GM21619 (cell line): ENCODE measurements around the gene CAPSL.
"Not testable (repeated sequence)": the region's sequence is repeated elsewhere in the genome, so short reads cannot be mapped to it uniquely, and the experiment has no call there.

Experiments used
- ATAC-seq: cut with Tn5 transposase; IDR thresholded peaks from one replicate; pipeline ENCODE4 v1.9.1; 2021; ENCODE audit not compliant: unreplicated experiment

CAPSL gene

DNA sequence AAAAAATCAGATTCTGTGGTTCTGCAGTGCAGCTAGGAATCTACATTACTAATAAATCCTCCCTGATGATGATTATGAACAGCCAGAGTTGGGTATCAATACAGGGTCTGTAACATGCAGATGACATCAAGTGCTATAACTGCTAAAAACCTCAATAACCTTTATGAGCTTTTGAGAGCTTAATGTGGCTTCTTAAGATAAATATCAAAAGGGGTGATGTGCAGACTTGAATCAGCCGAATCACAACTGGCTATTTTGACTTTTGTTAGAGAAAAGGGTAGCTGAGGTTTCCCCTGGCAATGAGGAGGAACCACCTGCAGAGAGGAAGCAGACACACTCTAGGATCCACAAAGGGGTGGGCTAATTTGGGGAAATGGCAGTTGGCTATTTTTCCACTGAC is 30.2 kb downstream of the CAPSL start:
- no peak for ATAC-seq

DNA sequence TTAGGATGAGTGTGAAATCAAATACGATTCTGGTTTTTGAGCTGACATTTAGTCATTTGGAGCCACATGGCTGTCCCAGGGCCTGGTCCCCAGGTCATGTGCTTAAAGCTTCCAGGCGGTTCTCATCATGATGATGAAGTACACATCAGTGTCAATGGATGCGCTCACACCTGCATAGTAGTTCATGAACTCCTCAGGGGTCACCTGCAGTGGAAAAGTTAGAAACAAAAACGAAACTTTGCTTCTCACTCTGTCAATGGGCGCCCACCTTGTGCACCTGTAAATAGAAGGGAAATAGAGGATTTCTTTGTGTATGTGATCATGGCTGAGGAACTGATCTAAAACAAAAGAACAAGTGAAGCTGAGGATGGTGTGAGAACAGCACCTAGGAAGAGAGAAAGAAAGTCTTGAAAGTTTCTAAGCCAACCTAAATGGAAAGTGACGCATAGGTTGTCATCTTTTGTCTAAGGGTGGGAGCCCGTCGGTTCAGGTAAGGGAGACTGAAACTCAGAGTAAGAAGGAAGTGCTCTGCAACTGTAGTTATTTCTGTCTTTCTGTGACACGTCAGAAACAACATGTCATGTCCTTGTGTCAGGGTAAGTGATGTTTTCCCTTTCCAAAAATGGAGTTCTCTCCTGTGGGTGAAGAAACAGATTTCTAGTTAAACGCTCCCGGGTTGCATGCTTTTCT is 33.8 kb downstream of the CAPSL start:
- peak; percentile 51 for ATAC-seq

DNA sequence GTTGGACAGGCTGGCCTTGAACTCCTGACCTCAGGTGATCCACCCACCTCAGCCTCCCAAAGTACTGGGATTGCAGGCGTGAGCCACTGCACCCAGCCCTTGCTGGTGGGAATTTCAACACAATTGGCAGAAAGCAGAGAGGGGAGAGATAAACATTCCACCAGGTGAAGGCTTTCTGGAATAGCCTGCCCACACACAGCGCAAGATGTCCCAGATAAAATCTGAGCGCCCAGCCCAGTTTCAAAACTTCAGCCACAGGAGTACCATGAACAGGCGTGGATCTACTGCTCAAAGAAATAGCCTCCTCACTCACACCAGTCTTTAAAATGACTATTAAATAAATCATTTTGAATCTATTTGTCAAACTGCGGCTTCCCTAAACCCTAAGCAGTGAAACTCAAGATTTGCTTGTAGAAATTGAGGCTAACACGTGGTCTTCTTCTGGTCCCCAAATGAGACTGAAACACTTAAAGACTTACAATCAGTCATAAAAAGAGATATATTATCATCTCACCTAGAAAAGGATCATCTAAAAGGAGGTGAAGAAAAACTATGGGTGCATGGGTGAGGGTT is 34.7 kb downstream of the CAPSL start:
- no peak for ATAC-seq

DNA sequence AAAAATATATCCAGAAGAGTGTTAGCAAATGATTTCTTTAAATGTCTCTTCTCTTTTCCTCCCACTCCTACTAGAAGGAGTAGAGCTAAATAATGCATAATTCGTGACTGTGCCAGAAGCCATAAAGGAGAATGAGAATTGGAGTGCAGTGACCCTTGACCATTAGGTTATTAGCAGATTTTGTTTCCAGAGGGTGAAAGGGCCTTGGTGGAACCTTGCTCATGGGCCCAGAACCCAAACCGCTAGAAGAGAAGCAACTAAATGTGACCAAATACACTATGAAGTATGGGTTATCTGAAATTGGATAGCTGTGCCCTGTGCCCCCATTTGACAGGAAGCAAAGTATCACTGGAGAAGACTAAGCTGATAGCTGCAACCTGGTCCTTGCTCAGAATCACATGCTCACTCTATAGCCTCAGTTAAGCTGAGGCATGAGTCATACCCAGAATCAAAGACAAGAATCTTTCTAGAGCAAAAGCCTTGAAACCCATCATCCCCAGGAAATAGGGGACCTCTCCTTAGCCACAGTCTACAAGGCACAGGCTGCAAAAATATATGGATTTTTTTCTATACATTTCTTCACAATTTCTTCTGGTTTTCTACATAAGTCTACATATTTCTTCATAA is 36.3 kb downstream of the CAPSL start:
- ATAC-seq, result peak; percentile 67

DNA sequence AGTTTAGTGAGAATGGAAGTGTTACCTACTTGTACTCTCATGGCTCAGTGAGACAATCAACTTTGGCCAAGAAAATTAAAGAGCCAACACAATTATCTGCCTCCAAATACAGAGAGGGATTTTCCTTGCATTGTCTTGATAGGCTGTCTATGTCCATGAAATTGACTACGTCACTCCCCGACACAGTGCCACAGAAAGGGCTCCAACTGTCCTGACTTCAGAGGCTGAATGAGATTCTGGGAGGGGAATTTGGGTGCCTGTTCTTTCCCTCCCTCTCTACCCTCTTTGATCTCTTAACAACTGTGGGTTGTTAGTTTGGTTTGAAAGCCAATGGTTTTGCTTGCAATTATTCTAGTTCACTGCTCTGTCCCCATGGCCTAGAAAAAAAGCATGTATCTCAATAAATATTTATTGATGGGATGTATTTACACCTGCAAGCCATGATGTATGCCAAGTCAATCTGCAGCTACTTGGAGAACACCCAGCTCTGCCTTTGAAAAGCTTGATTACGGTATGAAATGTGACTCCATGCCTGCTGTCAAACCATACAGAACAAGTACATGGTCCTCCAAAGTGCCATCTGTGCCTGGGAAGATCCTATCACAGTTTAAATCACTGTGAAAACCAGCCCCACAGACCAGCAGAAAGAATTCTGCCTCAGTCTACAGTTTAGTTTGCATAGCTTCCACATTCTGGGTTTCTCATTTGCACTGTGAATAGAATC is 37.3 kb downstream of the CAPSL start:
- no peak for ATAC-seq

DNA sequence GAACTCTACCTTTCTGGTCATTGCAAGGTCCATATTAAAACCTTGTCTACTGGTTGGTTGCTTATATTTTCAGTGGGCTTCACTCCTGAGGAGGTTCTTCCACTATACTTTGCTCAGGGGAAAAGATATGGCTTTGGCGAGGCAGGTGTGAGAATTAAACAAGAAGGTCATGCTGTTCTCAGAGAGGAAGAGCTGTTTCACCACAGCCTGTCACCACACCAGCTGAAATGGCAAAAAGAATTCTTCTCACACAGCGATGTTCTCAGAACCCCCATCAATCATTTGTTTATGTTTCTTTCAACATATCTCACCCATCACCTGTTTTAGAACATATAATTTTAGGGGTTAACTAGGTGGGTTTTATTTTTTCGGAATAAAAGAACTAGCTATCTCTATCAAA is 38.6 kb downstream of the CAPSL start:
- ATAC-seq, result no peak

DNA sequence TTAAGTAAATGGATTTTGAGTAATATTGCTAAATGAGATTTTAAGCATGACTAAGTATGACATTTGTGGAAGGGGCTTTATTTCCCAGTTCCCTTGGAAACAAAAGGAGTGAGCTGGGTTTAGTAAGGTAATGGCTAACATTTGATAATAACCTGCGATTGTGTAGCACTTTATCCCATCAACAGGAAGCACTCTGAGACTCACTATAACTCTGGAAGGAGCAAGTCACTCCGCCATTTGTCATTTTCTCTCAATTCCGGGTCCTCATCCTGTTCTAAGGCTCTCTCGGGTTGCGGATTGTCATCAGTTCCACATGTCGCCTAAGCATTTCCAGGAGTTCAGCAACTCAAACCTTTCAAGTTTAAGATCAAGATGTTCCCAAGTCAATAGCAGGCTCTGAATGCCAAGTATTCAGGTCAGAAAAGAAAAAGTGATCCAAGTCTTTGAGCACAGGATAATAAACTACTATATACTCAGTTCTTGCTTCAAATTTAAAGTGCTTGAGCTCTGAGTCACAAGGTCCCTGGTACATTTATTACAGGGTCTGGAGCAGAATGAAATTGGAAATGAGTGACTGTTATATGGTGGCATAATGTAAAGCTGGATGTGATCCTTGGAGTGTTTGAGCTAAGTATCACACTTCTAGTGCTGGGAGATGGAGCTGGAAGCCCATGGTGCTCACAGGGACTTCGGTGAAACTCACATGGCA is 39.3 kb downstream of the CAPSL start:
- no peak for ATAC-seq

DNA sequence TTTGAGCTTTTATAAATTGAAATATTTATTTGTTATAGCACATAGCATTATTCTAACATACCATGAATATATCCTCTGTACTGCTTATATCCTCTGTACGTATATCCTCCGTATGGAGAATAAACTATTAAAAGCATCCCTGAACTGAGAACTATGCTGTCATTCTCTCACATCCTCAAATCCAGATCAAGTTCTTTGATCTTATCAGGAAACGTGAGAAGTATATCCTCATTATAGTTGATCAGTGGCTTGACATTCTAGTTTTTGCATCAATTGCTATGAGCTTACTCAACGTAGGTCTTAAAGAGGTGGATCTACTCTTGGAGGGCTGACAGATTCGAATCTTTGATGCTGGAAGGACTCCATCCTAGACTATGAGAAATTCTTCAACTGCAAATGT is 44.3 kb downstream of the CAPSL start:
- ATAC-seq, result no peak

DNA sequence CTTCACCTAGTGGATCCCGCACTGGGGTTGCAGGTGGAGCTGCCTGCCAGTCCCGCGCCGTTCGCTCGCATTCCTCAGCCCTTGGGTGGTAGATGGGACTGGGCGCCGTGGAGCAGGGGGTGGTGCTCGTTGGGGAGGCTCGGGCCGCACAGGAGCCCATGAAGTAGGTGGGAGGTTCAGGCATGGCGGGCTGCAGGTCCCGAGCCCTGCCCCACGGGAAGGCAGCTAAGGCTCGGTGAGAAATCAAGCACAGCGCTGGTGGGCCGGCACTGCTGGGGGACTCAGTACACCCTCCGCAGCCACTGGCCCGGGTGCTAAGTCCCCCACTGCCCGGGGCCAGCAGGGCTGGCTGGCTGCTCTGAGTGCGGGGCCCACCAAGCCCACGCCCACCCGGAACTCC is 45.6 kb downstream of the CAPSL start:
- not testable (repeated sequence) for ATAC-seq

DNA sequence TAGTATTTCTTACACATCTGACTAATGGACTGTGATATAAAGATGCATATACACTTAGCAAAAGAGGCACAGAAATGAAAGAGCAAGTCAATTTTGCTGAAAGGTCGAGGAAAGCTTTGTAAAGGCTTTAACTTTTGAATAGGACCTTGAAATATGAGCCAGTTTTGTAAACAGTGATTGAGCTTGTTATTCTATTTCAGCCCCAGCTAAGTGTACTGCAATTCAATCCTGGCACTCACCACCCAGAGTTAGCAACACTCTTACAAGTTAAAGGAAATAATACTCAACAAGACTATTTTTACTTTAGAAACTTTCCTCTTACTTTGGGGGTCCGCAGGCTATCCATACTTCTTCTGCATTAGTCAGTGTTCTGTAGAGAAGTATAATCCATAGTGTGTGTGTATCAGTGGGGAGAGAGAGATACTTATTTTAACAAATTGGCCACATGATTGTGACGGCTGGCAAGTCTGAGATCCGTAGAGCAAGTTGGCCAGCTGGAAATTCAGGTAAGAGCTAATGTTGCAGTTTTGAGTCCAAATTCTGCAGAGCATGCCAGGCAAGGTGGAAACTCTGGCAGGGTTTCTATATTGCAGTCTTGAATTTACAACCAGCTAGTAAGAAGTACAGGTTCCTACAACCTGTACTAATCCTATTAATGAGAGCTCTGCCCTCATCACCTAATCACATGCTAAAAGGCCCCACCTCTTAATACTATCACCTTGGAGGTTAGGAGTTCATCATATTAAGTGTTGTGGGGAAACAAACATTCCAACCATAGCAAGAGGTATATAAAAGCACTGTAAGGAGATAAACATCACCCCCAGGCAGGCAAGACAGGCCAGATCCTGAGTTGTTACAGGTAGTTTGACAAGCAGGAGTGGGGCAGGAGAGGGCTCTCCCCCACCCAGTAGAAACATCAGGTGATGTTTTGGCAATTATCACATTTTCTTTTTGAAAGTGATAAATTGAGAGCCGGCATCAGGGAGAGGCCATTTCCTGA is 48.1 kb downstream of the CAPSL start:
- ATAC-seq, result no peak

DNA sequence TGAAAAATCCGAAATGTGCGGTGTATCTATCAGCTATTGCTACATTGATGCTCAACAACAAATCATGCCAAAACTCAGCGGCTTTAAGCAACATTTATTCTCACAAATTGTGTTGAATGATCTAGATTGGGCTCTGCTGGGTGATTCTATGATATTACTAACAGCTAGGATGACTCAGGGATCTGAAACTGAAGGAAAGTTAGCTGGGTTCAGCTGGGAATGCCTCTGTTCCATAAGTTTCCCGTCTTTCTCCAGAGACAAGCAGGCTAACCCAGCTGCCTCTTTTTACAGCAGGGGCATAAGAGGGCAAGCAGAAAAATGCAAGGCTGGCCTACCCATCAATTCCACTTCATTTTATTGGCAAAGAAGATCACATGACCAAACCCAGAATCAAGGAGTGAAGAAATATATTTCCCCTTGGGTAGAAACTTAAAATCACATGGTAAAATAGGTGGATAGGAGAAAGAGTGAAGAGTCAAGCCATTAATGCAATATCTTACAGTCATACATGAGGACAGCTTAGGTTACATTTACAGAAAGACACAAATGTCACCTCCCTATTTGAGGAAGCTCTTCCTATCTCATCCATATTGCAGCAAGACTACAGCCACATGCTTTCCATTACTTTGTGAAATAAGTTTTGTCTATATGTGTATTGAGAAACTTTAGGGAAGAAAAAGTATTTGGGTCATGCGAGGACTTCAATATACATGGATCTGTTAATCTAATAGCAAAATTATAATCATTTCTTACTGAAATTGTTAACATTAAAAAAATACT is 50.9 kb downstream of the CAPSL start:
- ATAC-seq, result no peak

DNA sequence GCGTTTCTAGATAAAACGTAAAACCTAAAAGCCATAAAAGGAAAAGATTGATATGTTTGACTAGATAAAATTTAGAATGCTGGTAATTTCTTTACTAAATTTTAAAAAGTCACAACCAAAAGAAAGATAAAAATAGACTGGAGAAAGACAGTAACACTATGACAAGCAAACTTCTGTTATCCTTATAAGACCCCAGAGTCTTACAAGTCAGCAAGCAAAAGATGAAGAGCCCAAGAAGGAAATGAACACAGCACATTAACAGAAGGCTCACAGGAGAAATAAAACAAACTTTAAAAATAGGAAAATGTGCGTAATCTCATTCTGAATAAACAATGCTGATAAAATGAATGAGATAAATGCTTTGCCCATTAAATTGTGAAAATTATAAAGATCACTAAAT is 52.0 kb downstream of the CAPSL start:
- no peak for ATAC-seq

DNA sequence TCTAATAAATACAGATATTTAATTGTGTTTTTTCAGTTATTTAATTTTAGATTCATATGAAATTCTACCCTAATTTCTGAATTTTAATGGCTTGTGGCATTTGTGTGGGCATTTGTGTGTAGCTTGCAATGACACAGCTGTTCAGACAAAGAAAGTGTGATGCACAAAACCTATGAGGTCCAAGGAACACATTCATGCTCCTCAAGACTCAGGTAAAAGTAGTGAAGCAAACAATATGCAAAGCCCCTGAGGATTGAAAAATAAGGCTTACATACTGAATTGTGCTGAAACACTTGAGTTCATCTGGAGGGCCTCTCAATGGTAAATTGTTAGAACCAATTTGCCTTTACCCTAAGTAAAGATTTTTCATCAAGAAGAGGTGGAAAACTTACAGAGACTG is 53.6 kb downstream of the CAPSL start:
- peak; percentile 15 for ATAC-seq

DNA sequence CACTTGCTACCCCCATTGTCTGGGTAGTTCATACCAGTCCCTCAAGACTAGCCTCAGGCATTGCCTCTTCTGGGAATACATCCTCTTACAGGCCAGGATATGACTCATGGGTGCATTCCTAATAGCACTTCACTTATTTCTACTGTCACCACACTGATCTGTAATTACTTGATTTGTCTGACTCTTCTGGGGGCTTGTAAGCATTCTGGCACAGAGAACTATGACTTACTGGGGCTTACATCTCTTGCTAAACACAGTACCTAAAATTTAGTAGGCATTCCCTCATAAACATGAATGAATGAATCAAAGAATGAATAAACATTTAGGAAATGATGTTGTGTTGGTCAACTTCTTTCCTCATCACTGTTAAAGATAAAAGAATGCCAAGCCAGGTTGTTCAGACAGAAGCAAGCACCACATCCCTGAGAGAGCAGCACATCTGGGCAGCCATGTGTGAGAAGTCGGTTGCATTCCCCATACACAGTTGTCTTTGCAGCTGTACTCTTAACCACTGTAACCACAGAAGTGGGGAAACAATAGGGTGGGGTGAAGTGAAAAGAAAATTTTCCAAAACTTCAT is 54.1 kb downstream of the CAPSL start:
- peak; percentile 66 for ATAC-seq

DNA sequence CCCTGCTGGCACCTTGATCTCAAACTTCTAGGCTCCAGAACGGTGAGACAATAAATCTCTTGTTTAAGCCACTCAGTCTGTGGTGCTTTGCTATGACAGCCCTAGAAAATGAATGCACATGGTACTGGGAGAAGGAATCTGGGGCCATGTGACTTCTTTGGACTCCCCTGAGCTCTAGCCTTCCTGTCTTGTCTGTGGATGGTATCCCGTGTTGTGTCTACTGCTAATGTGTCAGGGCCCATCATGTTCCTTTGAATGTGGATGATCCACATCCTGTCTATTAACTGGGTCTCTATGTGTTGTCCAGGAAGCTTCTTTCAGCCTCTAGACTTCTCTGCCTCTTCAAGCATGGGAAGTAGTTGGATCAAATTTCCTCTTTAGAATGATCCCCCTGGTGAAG is 56.7 kb downstream of the CAPSL start:
- ATAC-seq, result no peak

DNA sequence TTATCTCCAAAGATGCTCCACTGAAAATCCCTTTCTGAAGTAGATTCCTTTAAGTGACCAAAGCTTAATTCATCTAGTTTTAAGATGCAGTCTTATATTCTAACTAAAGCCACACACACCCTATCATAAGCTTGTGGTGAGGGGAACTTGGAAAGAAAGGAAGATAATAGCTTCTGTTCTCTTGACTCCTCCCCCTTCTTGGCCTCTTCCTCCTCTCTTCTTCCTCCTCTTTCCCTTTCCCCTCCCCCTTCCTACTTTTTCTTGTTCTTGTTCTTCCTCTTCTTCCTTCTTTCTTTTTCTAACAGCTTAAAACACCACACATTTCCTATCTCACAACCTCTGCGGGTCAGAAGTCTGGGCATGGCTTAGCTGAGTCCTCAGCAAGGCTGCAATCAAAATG is 58.3 kb downstream of the CAPSL start:
- ATAC-seq, result no peak

DNA sequence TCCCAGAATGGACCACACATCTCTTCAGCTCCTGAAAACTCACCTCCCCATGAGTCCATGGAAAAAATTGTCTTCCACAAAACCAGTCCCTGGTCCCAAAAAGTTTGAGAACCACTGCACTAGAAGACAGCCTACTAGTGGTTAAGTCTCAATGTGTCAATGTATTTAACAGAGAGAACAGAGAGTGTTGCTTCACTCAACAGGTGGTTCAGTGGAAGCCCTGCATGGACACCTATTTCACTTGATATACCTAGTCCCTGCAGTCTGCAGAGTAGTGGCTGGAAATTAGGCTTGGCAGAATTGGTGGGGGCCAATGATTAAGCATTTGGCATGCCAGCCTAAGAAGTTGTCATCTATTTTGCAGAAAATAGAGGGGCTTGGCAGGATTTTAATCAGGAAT is 58.8 kb downstream of the CAPSL start:
- ATAC-seq, result no peak

DNA sequence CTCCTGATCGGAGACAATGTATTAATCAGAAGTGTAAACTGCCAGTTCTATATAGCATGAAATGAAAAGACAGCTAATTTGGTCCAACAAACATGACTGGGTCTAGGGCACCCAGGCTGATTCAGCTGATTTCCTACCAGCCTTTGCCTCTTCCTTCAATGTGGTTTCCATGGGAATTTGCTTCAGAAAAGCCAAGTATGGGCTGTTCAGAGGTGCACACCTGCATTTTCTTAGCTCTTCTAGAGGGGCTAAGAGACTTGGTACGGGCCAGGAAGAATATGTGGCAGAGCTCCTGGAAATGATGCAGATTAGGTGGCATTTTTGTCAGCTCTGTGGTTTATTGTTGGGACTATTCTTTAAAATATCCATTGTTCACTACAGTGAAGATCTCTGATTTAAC is 59.3 kb downstream of the CAPSL start:
- ATAC-seq, result no peak

DNA sequence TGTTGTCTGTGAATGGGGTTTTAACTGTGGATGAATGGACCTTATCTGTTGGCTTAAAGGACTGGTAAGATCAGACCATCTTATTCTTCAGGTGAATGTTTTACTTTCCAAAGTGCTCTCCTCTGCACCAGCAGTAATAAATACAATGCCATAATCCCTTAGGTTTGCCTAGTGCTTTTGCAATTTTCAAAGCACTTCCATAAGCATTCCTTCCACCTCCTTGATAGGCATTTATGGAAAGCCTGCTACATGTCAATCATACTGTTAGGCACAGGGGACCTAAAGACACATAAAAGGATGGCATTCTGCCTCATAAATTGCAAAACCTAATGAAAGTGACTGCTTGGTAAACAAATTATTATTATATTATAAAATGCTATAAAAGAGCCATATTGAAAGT is 60.3 kb downstream of the CAPSL start:
- no peak for ATAC-seq
